Progenitor cell of endocrine pancreas (in vitro differentiated cells): ENCODE measurements around the gene FYN. TPM values are rescaled to one million over a fixed set of nuclear protein-coding genes. Genes with fewer than 3 reads are reported as not detected.

Experiments used
- DNase-seq: peaks from one replicate; pipeline ENCODE4 v3.0.0; 2021; ENCODE audit warnings: low spot score; ENCODE audit not compliant: unreplicated experiment
- H3K27ac Mint-ChIP-seq: 2 replicates; pipeline ENCODE4 v1.8.0; 2021; ENCODE audit warnings: mild to moderate bottlenecking, moderate library complexity, mixed read lengths
- H3K27me3 Mint-ChIP-seq: 2 replicates; pipeline ENCODE4 v1.8.0; 2021; ENCODE audit warnings: mixed read lengths
- H3K36me3 Mint-ChIP-seq: 2 replicates; pipeline ENCODE4 v1.8.0; 2022; ENCODE audit warnings: mixed read lengths; ENCODE audit not compliant: insufficient read depth
- H3K4me1 Mint-ChIP-seq: 2 replicates; pipeline ENCODE4 v1.8.0; 2021; ENCODE audit warnings: low read depth, mixed read lengths
- H3K4me3 Mint-ChIP-seq: 2 replicates; pipeline ENCODE4 v1.8.0; 2021; ENCODE audit warnings: low read depth, mild to moderate bottlenecking, moderate library complexity, mixed read lengths
- H3K9me3 Mint-ChIP-seq: 2 replicates; pipeline ENCODE4 v1.8.0; 2021; ENCODE audit warnings: low read depth, mixed read lengths
- CTCF ChIP-seq: fragments of 200-600 bp; sonication (generic); IDR thresholded peaks from one replicate; pipeline ENCODE4 v1.5.0; 2021; ENCODE audit warnings: antibody characterized with exemption, mild to moderate bottlenecking; ENCODE audit not compliant: unreplicated experiment
- total RNA-seq: library from RNA; stranded (reverse); gene quantifications from 2 replicates; pipeline ENCODE4 v1.2.1, GENCODE V29; 2021

Gene FYN
- total RNA-seq, 1 donor from 2014 or later = 169 TPM

GRCh38 chr6:111781041-111781708 is 92.1 kb downstream of the FYN start:
- no peak for TF ChIP-seq CTCF
- Mint-ChIP-seq H3K4me3 (no peak overlapping the region), H3K27me3 (no peaks in the 10 kb centered on the region), H3K4me1 (peaks cover 13% of the 10 kb centered on the region), H3K36me3 (peaks cover 13% of the 10 kb centered on the region), H3K9me3 (no peaks in the 10 kb centered on the region), H3K27ac (no peak overlapping the region)
- no peak for DNase-seq

- no peak for TF ChIP-seq CTCF
- Mint-ChIP-seq H3K27ac (no peak overlapping the region), H3K27me3 (no peaks in the 10 kb centered on the region), H3K36me3 (peaks cover 11% of the 10 kb centered on the region), H3K4me3 (no peak overlapping the region), H3K4me1 (peaks cover 16% of the 10 kb centered on the region), H3K9me3 (no peaks in the 10 kb centered on the region)
- no peak for DNase-seq
These were observed 92.9 kb downstream of the FYN start for GRCh38 chr6:111780393-111780792.

GRCh38 chr6:111779660-111780059 is 93.6 kb downstream of the FYN start:
- no peaks in the 10 kb centered on the region for H3K27me3 Mint-ChIP-seq
- peaks cover 9% of the 10 kb centered on the region for H3K36me3 Mint-ChIP-seq
- no peak overlapping the region for H3K4me3 Mint-ChIP-seq
- no peaks in the 10 kb centered on the region for H3K9me3 Mint-ChIP-seq
- H3K4me1 Mint-ChIP-seq = peaks cover 17% of the 10 kb centered on the region
- no peak for DNase-seq
- TF ChIP-seq CTCF = no peak
- no peak overlapping the region for H3K27ac Mint-ChIP-seq

- H3K27ac Mint-ChIP-seq = no peak overlapping the region
- peaks cover 17% of the 10 kb centered on the region for H3K4me1 Mint-ChIP-seq
- no peak for DNase-seq
- no peaks in the 10 kb centered on the region for H3K27me3 Mint-ChIP-seq
- no peaks in the 10 kb centered on the region for H3K9me3 Mint-ChIP-seq
- peaks cover 9% of the 10 kb centered on the region for H3K36me3 Mint-ChIP-seq
- H3K4me3 Mint-ChIP-seq = no peak overlapping the region
- TF ChIP-seq CTCF = no peak
These were observed 94.2 kb downstream of the FYN start for GRCh38 chr6:111779031-111779430.

- peak; percentile 12 for TF ChIP-seq CTCF
- H3K4me1 Mint-ChIP-seq = peaks cover 17% of the 10 kb centered on the region
- H3K4me3 Mint-ChIP-seq = no peak overlapping the region
- peaks cover 2% of the 10 kb centered on the region for H3K36me3 Mint-ChIP-seq
- DNase-seq = no peak
- H3K27me3 Mint-ChIP-seq = no peaks in the 10 kb centered on the region
- H3K27ac Mint-ChIP-seq = no peak overlapping the region
- H3K9me3 Mint-ChIP-seq = no peaks in the 10 kb centered on the region
These were observed 95.9 kb downstream of the FYN start for GRCh38 chr6:111777357-111777756.
